Measurements from ENCODE around the gene PRKCE.

GRCh38 chr2:46014911-46015654, 363.6 kb downstream of the PRKCE start:
- no peak for TF ChIP-seq CTCF (conservative IDR thresholded peaks at IDR 0.05; ENCODE audit: low read length)
- no peak for TF ChIP-seq EZH2phosphoT487 (IDR thresholded peaks at IDR 0.05; ENCODE audit: borderline replicate concordance, low read depth, low read length)

All from OCI-LY7 (cell line).